SK-N-SH (cell line): ENCODE results near the gene ESYT1.

Source experiments
- CTCF ChIP-seq: fragments of 200-600 bp; sonication (generic); IDR thresholded peaks from 2 replicates; pipeline ENCODE4 v1.6.1; 2017; ENCODE audit warnings: antibody characterized with exemption, mild to moderate bottlenecking, moderate library complexity
- EP300 ChIP-seq, 2 experiments: IDR thresholded peaks; 2 replicates each; pipeline versions ENCODE4 v1.4.0 to v1.6.1; 2012; ENCODE audit warnings: borderline replicate concordance in 1 of 2, low read depth in 1 of 2, low read length in 1 of 2
- USF2 ChIP-seq: fragments of 150-350 bp; IDR thresholded peaks from 2 replicates; pipeline ENCODE4 v1.6.1; 2017; ENCODE audit warnings: antibody characterized with exemption, low read length, low read depth, borderline replicate concordance
- YY1 ChIP-seq: IDR thresholded peaks from 2 replicates; pipeline ENCODE4 v1.4.0; 2012; ENCODE audit warnings: low read depth, mild to moderate bottlenecking
- TF ChIP-seq, protein P1 (sequence below): IDR thresholded peaks from 2 replicates; pipeline ENCODE4 v1.4.0; 2012; ENCODE audit warnings: low read depth, borderline replicate concordance

GRCh38 chr12:56098592-56098991, 29.5 kb upstream of the ESYT1 start:
- no peak for TF ChIP-seq CTCF
- TF ChIP-seq USF2, result no peak
- no peak for TF ChIP-seq YY1
- TF ChIP-seq, protein P1, sequence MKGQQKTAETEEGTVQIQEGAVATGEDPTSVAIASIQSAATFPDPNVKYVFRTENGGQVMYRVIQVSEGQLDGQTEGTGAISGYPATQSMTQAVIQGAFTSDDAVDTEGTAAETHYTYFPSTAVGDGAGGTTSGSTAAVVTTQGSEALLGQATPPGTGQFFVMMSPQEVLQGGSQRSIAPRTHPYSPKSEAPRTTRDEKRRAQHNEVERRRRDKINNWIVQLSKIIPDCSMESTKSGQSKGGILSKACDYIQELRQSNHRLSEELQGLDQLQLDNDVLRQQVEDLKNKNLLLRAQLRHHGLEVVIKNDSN, result no peak
- no peak for TF ChIP-seq EP300 (IDR thresholded peaks at IDR 0.05; ENCODE audit: borderline replicate concordance in 1 of 2, low read depth in 1 of 2, low read length in 1 of 2)
